GM12873 (cell line): ENCODE results near the gene LPP.

Experiments used
- TF ChIP-seq, protein P1 (sequence below): IDR thresholded peaks from 2 replicates; pipeline ENCODE4 v1.5.1; 2012; ENCODE audit warnings: low read depth, mild to moderate bottlenecking, moderate library complexity, low read length, control low read depth; ENCODE audit not compliant: insufficient read depth; ENCODE audit errors: missing control alignments

The LPP gene

GRCh38 chr3:188482929-188483328 is 329.0 kb downstream of the LPP start:
- TF ChIP-seq, protein P1, sequence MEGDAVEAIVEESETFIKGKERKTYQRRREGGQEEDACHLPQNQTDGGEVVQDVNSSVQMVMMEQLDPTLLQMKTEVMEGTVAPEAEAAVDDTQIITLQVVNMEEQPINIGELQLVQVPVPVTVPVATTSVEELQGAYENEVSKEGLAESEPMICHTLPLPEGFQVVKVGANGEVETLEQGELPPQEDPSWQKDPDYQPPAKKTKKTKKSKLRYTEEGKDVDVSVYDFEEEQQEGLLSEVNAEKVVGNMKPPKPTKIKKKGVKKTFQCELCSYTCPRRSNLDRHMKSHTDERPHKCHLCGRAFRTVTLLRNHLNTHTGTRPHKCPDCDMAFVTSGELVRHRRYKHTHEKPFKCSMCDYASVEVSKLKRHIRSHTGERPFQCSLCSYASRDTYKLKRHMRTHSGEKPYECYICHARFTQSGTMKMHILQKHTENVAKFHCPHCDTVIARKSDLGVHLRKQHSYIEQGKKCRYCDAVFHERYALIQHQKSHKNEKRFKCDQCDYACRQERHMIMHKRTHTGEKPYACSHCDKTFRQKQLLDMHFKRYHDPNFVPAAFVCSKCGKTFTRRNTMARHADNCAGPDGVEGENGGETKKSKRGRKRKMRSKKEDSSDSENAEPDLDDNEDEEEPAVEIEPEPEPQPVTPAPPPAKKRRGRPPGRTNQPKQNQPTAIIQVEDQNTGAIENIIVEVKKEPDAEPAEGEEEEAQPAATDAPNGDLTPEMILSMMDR: no peak

DNA sequence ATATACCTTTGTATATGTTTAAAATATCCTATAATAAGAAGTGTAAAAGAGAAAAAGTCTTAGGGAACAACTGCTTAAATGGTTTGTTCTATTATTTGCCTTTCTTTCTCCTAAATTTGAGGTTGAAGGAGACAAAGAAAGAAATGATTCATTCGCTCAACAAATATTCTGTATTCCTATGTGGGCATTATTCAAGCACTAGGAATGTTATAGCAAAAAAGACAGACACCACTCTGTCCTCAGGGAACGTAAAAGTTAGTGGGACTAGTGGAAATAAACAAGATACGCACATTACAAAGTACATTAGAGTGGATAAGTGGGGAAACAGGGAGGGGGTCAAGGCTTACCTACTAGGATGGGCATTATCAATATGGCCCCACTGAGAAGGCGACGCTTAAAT is 332.2 kb downstream of the LPP start:
- TF ChIP-seq, protein P1: no peak

DNA sequence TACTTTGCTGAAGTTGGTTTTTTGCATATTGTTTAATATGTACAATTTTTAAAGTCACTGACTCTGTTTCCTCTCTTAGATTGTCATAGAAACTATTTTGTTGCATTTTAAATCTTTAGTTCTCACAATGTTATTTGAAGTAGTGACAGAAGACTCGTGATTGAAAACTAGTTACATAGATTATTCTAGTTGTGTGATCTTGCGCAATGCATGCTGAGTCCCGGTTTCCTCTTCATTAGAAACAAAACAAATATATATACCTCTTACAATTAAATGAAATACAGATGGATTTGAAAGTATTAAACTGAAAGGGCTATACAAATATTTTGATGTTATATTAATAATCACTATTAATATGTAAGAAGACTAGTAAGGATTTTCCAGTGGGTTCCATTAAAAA is 333.0 kb downstream of the LPP start:
- TF ChIP-seq, protein P1: no peak

DNA sequence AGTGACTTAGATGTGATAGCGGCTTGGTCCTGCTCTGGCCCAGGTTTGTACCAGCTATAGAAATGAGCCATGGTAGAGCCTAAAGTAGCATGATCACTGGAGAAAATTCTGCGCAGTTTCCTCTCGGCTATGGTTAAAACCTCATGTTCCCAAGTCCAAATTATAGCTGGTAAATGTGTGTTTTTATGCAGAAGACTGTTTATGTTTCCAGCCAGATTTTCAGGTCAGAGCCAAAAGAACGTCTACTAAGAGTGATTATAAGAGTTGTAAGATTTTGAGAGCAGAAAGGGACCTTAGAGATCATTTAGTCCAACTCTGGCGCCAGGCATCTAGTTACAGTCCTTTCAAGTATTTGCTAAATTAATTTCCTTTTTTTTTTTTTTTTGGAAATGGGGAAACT is 333.7 kb downstream of the LPP start:
- TF ChIP-seq, protein P1: no peak

DNA sequence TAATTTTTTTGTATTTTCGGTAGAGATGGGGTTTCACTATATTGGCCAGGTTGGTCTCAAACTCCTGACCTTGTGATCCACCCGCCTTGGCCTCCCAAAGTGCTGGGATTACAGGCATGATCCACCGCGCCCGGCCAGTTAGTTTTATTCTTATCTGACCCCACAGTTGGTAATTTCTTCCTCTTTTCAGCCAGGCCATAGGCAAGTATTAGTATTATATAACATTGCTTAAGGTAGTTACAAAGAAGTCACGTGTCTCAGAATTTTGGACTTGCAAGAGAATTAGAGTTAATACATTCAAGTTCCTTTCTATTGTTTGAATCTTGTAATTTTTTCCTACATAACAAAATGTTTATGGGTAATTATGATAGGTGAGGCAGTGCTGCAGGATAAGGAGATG is 334.8 kb downstream of the LPP start:
- TF ChIP-seq, protein P1: no peak

- TF ChIP-seq, protein P1: no peak
These were observed 335.9 kb downstream of the LPP start for GRCh38 chr3:188489639-188490405.

DNA sequence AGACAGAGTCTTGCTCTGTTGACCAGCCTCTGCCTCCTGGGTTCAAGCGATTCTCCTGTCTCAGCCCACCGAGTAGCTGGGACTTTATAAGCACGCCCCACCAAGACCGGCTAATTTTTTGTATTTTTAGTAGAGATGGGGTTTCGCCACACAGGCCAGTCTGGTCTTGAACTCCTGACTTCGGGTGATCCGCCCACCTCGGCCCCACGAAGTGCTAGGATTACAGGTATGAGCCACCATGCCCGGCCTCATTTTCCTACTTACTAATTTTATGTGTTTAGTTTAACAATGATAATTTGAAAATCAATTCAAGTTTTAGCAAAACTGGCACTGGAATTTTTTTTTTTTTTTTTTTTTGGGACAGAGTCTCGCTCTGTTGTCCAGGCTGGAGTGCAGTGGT is 336.5 kb downstream of the LPP start:
- TF ChIP-seq, protein P1: no peak
